ENCODE data around the gene BTBD10. TPM values are rescaled to one million over a fixed set of nuclear protein-coding genes. Genes with fewer than 3 reads are reported as not detected.
A peak's percentile ranks its signal among the peaks of the same experiment; 100 is the strongest.

Gene BTBD10
- total RNA-seq, 3 donors from 2014 or later = 18.3 to 22.2 (median 20.0) TPM

GRCh38 chr11:13373216-13373615, 89.8 kb downstream of the BTBD10 start:
- no peaks in the 10 kb centered on the region for H3K27me3 Mint-ChIP-seq (ENCODE audit: low read depth)
- H3K9me3 Mint-ChIP-seq = no peaks in the 10 kb centered on the region
- no peaks in the 10 kb centered on the region for H3K4me1 Mint-ChIP-seq (ENCODE audit: low read depth)
- DNase-seq (no peak), ATAC-seq (no peak)
- H3K36me3 Mint-ChIP-seq (ENCODE audit: insufficient read depth) = peaks cover 36% of the 10 kb centered on the region
- no peak overlapping the region for H3K4me3 Mint-ChIP-seq

DNA sequence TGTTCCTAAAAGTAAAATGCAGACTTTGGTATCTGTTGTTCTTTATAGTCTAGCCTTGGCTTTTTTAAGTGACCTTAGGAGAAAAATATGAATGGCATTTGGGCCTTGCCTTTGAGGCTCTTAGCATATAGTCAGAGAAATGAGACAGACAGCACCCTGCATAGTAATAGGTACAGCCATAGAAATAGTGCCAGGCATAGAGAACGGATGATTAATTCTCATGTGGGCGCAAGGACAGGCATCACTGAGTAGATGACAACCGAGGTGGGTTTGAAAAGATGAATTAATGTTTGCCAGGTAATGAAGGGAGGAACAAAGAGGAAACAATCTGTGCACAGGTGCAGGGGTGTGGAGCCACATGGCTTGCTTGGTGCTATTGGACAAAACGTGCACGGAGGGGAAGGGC, 95.0 kb downstream of the BTBD10 start:
- Mint-ChIP-seq H3K9me3 (no peaks in the 10 kb centered on the region), H3K27me3 (ENCODE audit: low read depth) (no peaks in the 10 kb centered on the region), H3K4me3 (no peak overlapping the region), H3K36me3 (ENCODE audit: insufficient read depth) (peaks cover 37% of the 10 kb centered on the region), H3K4me1 (ENCODE audit: low read depth) (no peaks in the 10 kb centered on the region)
- no peak for ATAC-seq
- DNase-seq = no peak

- ATAC-seq = no peak
- no peaks in the 10 kb centered on the region for H3K4me1 Mint-ChIP-seq (ENCODE audit: low read depth)
- DNase-seq = no peak
- H3K9me3 Mint-ChIP-seq = no peaks in the 10 kb centered on the region
- peaks cover 35% of the 10 kb centered on the region for H3K36me3 Mint-ChIP-seq (ENCODE audit: insufficient read depth)
- H3K27me3 Mint-ChIP-seq (ENCODE audit: low read depth) = no peaks in the 10 kb centered on the region
- H3K4me3 Mint-ChIP-seq = no peak overlapping the region
Observed at GRCh38 chr11:13367115-13367514, 95.9 kb downstream of the BTBD10 start.

DNA sequence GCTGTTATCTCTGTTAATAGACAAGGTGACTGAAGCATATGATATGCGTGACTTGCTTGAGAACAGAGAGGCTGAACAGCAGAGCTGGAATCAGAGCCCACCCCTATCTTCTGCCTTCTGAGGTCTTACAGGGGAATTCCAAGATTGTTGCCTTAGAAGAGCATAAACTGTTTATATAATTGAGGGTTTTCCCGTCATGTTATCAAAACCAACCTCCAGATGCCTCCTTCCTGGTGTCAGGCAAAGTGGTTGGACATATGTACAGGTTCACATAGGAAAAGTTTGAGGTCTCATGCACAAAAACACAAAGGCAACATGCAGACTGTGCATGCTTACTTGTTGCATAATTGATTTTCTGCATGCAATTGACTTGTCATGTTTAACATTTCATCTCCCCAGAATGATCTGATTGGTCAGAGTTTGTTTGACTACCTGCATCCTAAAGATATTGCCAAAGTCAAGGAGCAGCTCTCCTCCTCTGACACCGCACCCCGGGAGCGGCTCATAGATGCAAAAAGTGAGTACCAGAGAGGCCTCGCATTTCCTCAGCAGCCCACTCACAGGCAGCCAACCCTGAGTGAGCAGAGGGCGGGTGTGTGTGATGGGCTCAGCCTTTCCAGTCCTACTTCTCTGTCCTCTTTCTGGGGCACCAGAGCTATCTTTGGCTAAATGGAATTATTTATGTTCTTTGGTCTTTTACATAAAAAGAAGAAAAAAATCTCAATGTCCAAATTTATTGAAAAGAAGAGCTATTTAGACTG, 96.6 kb downstream of the BTBD10 start:
- ATAC-seq = no peak
- H3K4me3 Mint-ChIP-seq = no peak overlapping the region
- no peak for DNase-seq
- no peaks in the 10 kb centered on the region for H3K9me3 Mint-ChIP-seq
- no peaks in the 10 kb centered on the region for H3K4me1 Mint-ChIP-seq (ENCODE audit: low read depth)
- H3K27me3 Mint-ChIP-seq (ENCODE audit: low read depth) = no peaks in the 10 kb centered on the region
- peaks cover 37% of the 10 kb centered on the region for H3K36me3 Mint-ChIP-seq (ENCODE audit: insufficient read depth)

- H3K27me3 Mint-ChIP-seq (ENCODE audit: low read depth) = no peaks in the 10 kb centered on the region
- H3K4me3 Mint-ChIP-seq = no peak overlapping the region
- DNase-seq (no peak), ATAC-seq (no peak)
- H3K36me3 Mint-ChIP-seq (ENCODE audit: insufficient read depth) = peaks cover 52% of the 10 kb centered on the region
- no peaks in the 10 kb centered on the region for H3K9me3 Mint-ChIP-seq
- H3K4me1 Mint-ChIP-seq (ENCODE audit: low read depth) = no peaks in the 10 kb centered on the region
Observed at GRCh38 chr11:13364388-13364787, 98.6 kb downstream of the BTBD10 start.

DNA sequence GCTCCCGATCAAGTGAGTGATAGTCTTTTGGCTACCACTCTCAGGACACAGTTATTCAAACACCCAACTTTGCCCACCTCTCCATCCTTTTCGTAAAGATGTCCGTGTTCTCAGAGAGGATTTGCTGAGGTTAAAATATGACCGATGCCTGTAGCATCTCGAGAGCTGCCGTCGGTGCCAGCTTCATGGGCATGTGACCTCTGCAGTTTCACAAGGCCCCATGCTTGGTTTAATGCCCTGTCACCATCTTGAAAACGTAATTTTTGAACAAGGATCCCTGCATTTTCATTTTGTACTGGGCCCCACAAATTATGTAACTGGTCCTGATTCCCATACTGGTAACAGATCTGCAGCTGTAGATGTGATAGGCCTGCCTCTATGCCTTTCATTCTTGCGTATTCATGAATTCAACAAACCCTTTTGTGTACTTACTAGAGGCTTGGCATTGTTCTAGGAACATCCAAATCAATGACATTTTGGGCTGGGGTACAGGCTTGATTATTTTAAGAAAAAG, 100.4 kb downstream of the BTBD10 start:
- Mint-ChIP-seq H3K9me3 (no peaks in the 10 kb centered on the region), H3K36me3 (ENCODE audit: insufficient read depth) (peaks cover 47% of the 10 kb centered on the region), H3K27me3 (ENCODE audit: low read depth) (no peaks in the 10 kb centered on the region), H3K4me3 (no peak overlapping the region), H3K4me1 (ENCODE audit: low read depth) (no peaks in the 10 kb centered on the region)
- ATAC-seq (no peak), DNase-seq (no peak)

- H3K4me1 Mint-ChIP-seq (ENCODE audit: low read depth) = no peaks in the 10 kb centered on the region
- no peak for DNase-seq
- no peaks in the 10 kb centered on the region for H3K9me3 Mint-ChIP-seq
- ATAC-seq = no peak
- H3K36me3 Mint-ChIP-seq (ENCODE audit: insufficient read depth) = peaks cover 37% of the 10 kb centered on the region
- no peaks in the 10 kb centered on the region for H3K27me3 Mint-ChIP-seq (ENCODE audit: low read depth)
- no peak overlapping the region for H3K4me3 Mint-ChIP-seq
Observed at GRCh38 chr11:13358596-13359270, 104.3 kb downstream of the BTBD10 start.

DNA sequence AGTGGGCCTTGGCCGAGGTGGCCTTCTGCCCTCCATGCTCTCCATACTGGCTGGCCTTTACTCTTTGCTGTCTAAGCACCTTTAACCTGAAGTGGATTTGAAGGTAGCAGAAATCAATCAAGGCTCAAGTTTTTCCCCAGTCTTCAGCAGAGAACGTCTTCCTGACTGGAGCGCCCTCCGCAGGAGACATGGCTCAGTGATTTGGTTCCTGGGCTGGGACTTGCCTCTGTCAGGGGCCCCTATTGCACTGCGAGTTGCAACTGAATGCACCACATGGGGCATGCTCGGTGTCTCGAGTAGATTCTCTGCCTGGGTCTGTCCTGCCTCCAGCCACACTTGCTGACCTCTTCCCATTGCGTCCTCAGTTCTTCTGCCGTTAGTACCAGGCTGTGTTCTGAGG, 105.8 kb downstream of the BTBD10 start:
- Mint-ChIP-seq H3K4me3 (no peak overlapping the region), H3K4me1 (ENCODE audit: low read depth) (no peaks in the 10 kb centered on the region), H3K36me3 (ENCODE audit: insufficient read depth) (peaks cover 34% of the 10 kb centered on the region), H3K9me3 (no peaks in the 10 kb centered on the region), H3K27me3 (ENCODE audit: low read depth) (no peaks in the 10 kb centered on the region)
- DNase-seq (no peak), ATAC-seq (no peak)

- peaks cover 39% of the 10 kb centered on the region for H3K36me3 Mint-ChIP-seq (ENCODE audit: insufficient read depth)
- no peak overlapping the region for H3K4me3 Mint-ChIP-seq
- H3K27me3 Mint-ChIP-seq (ENCODE audit: low read depth) = no peaks in the 10 kb centered on the region
- peaks cover 6% of the 10 kb centered on the region for H3K4me1 Mint-ChIP-seq (ENCODE audit: low read depth)
- ATAC-seq = no peak
- DNase-seq = no peak
- no peaks in the 10 kb centered on the region for H3K9me3 Mint-ChIP-seq
Observed at GRCh38 chr11:13355191-13355590, 107.8 kb downstream of the BTBD10 start.

- ATAC-seq = no peak
- no peak overlapping the region for H3K4me3 Mint-ChIP-seq
Observed at GRCh38 chr11:13354335-13354734, 108.7 kb downstream of the BTBD10 start.

GRCh38 chr11:13352711-13353110, 110.3 kb downstream of the BTBD10 start:
- ATAC-seq = no peak
- Mint-ChIP-seq H3K4me1 (ENCODE audit: low read depth) (peaks cover 16% of the 10 kb centered on the region), H3K4me3 (no peak overlapping the region), H3K27me3 (ENCODE audit: low read depth) (no peaks in the 10 kb centered on the region), H3K36me3 (ENCODE audit: insufficient read depth) (peaks cover 31% of the 10 kb centered on the region), H3K9me3 (no peaks in the 10 kb centered on the region)
- DNase-seq = no peak

More at GRCh38 chr11:13354335-13354734, 108.7 kb downstream of the BTBD10 start:
- Mint-ChIP-seq H3K4me1 (ENCODE audit: low read depth) (peaks cover 6% of the 10 kb centered on the region), H3K27me3 (ENCODE audit: low read depth) (no peaks in the 10 kb centered on the region), H3K36me3 (ENCODE audit: insufficient read depth) (peaks cover 37% of the 10 kb centered on the region), H3K9me3 (no peaks in the 10 kb centered on the region)
- no peak for DNase-seq

DNA sequence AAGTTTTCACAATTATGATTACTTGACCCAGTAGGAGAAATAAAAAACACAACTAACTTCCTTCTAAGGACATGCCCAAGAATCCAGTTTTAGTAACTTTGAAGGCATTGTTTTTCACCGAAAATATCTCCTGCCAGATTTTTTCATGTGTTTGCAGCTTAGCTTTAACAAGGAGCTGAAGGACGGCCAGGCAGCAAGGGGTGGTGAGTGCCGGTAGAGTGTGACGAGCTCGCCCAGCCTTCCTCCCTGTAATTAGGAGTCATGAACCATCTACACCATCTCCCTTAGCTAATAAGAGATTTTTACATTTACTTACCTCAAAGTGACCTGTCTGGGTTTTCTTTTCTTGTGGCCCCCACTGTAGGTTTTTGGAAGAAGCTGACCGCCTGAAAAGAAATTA, 113.4 kb downstream of the BTBD10 start:
- Mint-ChIP-seq H3K27me3 (ENCODE audit: low read depth) (no peaks in the 10 kb centered on the region), H3K9me3 (no peaks in the 10 kb centered on the region), H3K4me1 (ENCODE audit: low read depth) (peaks cover 29% of the 10 kb centered on the region), H3K36me3 (ENCODE audit: insufficient read depth) (peaks cover 26% of the 10 kb centered on the region), H3K4me3 (no peak overlapping the region)
- DNase-seq = no peak
- no peak for ATAC-seq

- H3K4me3 Mint-ChIP-seq = no peak overlapping the region
- DNase-seq (no peak), ATAC-seq (no peak)
- H3K9me3 Mint-ChIP-seq = no peaks in the 10 kb centered on the region
- peaks cover 32% of the 10 kb centered on the region for H3K4me1 Mint-ChIP-seq (ENCODE audit: low read depth)
- peaks cover 28% of the 10 kb centered on the region for H3K36me3 Mint-ChIP-seq (ENCODE audit: insufficient read depth)
- no peaks in the 10 kb centered on the region for H3K27me3 Mint-ChIP-seq (ENCODE audit: low read depth)
Observed at GRCh38 chr11:13349046-13349445, 114.0 kb downstream of the BTBD10 start.

GRCh38 chr11:13348305-13348704, 114.7 kb downstream of the BTBD10 start:
- Mint-ChIP-seq H3K9me3 (no peaks in the 10 kb centered on the region), H3K27me3 (ENCODE audit: low read depth) (no peaks in the 10 kb centered on the region), H3K36me3 (ENCODE audit: insufficient read depth) (peaks cover 29% of the 10 kb centered on the region), H3K4me1 (ENCODE audit: low read depth) (peaks cover 35% of the 10 kb centered on the region), H3K4me3 (no peak overlapping the region)
- no peak for DNase-seq
- peak in 1 of 2 donors; percentile 38 for ATAC-seq

- H3K36me3 Mint-ChIP-seq (ENCODE audit: insufficient read depth) = peaks cover 29% of the 10 kb centered on the region
- DNase-seq = no peak
- no peak overlapping the region for H3K4me3 Mint-ChIP-seq
- H3K4me1 Mint-ChIP-seq (ENCODE audit: low read depth) = peaks cover 36% of the 10 kb centered on the region
- no peak for ATAC-seq
- no peaks in the 10 kb centered on the region for H3K9me3 Mint-ChIP-seq
- H3K27me3 Mint-ChIP-seq (ENCODE audit: low read depth) = no peaks in the 10 kb centered on the region
Observed at GRCh38 chr11:13347901-13348300, 115.1 kb downstream of the BTBD10 start.
